A549 (cell line): ENCODE results near the gene RIN3.

ENCODE experiments used
- CBX2 ChIP-seq: fragments of 200-600 bp; sonication (generic); IDR thresholded peaks from 2 replicates; pipeline ENCODE4 v1.6.1; 2016; ENCODE audit warnings: low read depth, mild to moderate bottlenecking, borderline replicate concordance
- HDAC2 ChIP-seq: fragments of 200-600 bp; sonication (generic); IDR thresholded peaks from 2 replicates; pipeline ENCODE4 v1.6.1; 2016
- JUN ChIP-seq, 2 experiments: fragments of >200 bp; sonication (Bioruptor Twin); formaldehyde crosslinking; IDR thresholded peaks; 2 replicates in 1 of 2; 3 replicates in 1 of 2; pipeline ENCODE4 v1.6.1; 2016 to 2017
- POLR2A ChIP-seq: IDR thresholded peaks from 2 replicates; pipeline ENCODE4 v1.6.1; 2012; ENCODE audit warnings: mild to moderate bottlenecking, low read length
- TF ChIP-seq, protein P1 (sequence below): IDR thresholded peaks from 2 replicates; pipeline ENCODE4 v1.6.1; 2012; ENCODE audit warnings: low read depth, borderline replicate concordance

DNA sequence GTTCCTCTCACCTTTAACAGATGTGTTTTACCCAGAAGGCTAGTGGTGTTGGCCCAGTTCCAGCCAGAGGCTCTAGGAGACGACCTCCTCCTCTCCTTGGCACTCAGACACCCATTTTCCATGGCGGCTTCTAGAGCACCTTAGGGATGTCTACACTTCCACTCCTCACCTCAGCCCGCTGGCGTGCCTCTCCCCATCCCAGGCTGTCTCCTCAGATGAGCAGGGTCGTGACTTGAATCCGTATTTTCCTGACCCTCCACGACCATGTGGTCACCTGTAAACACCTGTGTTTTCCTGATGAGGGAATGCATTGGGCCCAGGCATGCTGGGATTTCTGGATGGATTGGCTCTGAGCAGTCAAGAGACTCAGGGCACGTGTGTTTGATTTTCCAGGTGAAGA lies 21.8 kb upstream of the RIN3 start:
- no peak for TF ChIP-seq CBX2
- TF ChIP-seq HDAC2 = no peak
- TF ChIP-seq, protein P1, sequence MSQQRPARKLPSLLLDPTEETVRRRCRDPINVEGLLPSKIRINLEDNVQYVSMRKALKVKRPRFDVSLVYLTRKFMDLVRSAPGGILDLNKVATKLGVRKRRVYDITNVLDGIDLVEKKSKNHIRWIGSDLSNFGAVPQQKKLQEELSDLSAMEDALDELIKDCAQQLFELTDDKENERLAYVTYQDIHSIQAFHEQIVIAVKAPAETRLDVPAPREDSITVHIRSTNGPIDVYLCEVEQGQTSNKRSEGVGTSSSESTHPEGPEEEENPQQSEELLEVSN = no peak
- no peak for TF ChIP-seq POLR2A
- no peak for TF ChIP-seq JUN (IDR thresholded peaks at IDR 0.05)
